Transverse colon (tissue), 4 donors: ENCODE measurements around the gene S100A10. TPM values are rescaled to one million over a fixed set of nuclear protein-coding genes. Genes with fewer than 3 reads are reported as not detected.

Experiments used
- DNase-seq: peaks from one replicate; pipeline ENCODE4 v3.0.0-alpha.2; 2019
- H3K27ac ChIP-seq, 4 donors: fragments of 200-600 bp; sonication (generic); 2 replicates each; pipeline ENCODE4 v1.5.1; 2016 to 2018; ENCODE audit warnings: inconsistent platforms in 4 of 4
- H3K27me3 ChIP-seq: fragments of 200-600 bp; sonication (generic); 2 replicates; pipeline ENCODE4 v1.5.1; 2017; ENCODE audit warnings: inconsistent platforms
- H3K36me3 ChIP-seq, 4 donors: fragments of 200-600 bp; sonication (generic); 2 replicates each; pipeline ENCODE4 v1.5.1; 2017 to 2019; ENCODE audit warnings: inconsistent platforms in 4 of 4
- H3K4me1 ChIP-seq, 4 donors: fragments of 200-600 bp; sonication (generic); 2 replicates each; pipeline ENCODE4 v1.5.1; 2017 to 2020; ENCODE audit warnings: inconsistent platforms in 4 of 4
- H3K4me3 ChIP-seq, 4 donors: fragments of 200-600 bp; sonication (generic); 1 replicate in 1 of 4; 2 replicates in 3 of 4; pipeline versions ENCODE4 v1.5.1 to v1.6.1; 2017 to 2019; ENCODE audit warnings: inconsistent platforms in 4 of 4
- H3K9me3 ChIP-seq, 2 donors: fragments of 200-600 bp; sonication (generic); 2 replicates each; pipeline ENCODE4 v1.5.1; 2017 to 2019; ENCODE audit warnings: inconsistent platforms in 2 of 2
- EP300 ChIP-seq: sonication (generic); formaldehyde crosslinking; IDR thresholded peaks from one replicate; pipeline ENCODE4 v1.6.1; 2017; ENCODE audit warnings: antibody characterized with exemption, low read depth
- POLR2A ChIP-seq: fragments of 450-650 bp; IDR thresholded peaks from one replicate; pipeline ENCODE4 v1.6.1; 2016; ENCODE audit warnings: antibody characterized with exemption, mild to moderate bottlenecking, moderate library complexity
- POLR2AphosphoS5 ChIP-seq, 3 donors: sonication (generic); formaldehyde crosslinking; IDR thresholded peaks; one replicate each; pipeline ENCODE4 v1.6.1; 2016; ENCODE audit warnings: antibody characterized with exemption in 3 of 3
- WGBS, 2 donors: methylation state at CpG; one replicate each; pipeline ENCODE4 v1.1.5; 2018; ENCODE audit warnings: low coverage in 1 of 2; 5-methylcytosine and 5-hydroxymethylcytosine counted together
- in situ Hi-C, 4 donors: fragments of 200-750 bp; cut with MboI; loops; one replicate each; pipeline versions ENCODE4 v1.15.0 to v1.15.1; 2017; ENCODE audit warnings: low sequenced_read_pairs in 3 of 4, low pct_ligation_motif_present in 1 of 4, low pct_unique_long_range_greater_than_20kb in 1 of 4
- intact Hi-C: fragments of 100-400 bp; cut with DNase I; formaldehyde crosslinking; loops from one replicate; pipeline ENCODE4 v1.15.1; 2023; ENCODE audit warnings: low total_unique reads
- total RNA-seq, 4 donors: library from RNA; depleted of rRNA; stranded (reverse); fragments of >200 nt; gene quantifications; one replicate each; pipeline ENCODE4 v1.1.0, GENCODE V29; 2016
- TF ChIP-seq, protein P1 (sequence below), 5 experiments: fragments of 200-600 bp in 3 of 5; fragments of 450-650 bp in 2 of 5; sonication (generic) in 3 of 5; IDR thresholded peaks; 1 replicate in 2 of 5; 2 replicates in 3 of 5; pipeline ENCODE4 v1.5.1; 2016 to 2017; ENCODE audit warnings: antibody characterized with exemption in 5 of 5, inconsistent platforms in 3 of 5, mild to moderate bottlenecking in 2 of 5, moderate library complexity in 1 of 5

The S100A10 gene
- total RNA-seq, 4 donors from 2014 or later = 59.1 to 289 (median 251) TPM

GRCh38 chr1:151968791-151969399, 24.8 kb downstream of the S100A10 start:
- DNase-seq = no peak
- H3K36me3 ChIP-seq = no peaks in the 10 kb centered on the region
- H3K9me3 ChIP-seq = no peaks in the 10 kb centered on the region
- TF ChIP-seq, protein P1, sequence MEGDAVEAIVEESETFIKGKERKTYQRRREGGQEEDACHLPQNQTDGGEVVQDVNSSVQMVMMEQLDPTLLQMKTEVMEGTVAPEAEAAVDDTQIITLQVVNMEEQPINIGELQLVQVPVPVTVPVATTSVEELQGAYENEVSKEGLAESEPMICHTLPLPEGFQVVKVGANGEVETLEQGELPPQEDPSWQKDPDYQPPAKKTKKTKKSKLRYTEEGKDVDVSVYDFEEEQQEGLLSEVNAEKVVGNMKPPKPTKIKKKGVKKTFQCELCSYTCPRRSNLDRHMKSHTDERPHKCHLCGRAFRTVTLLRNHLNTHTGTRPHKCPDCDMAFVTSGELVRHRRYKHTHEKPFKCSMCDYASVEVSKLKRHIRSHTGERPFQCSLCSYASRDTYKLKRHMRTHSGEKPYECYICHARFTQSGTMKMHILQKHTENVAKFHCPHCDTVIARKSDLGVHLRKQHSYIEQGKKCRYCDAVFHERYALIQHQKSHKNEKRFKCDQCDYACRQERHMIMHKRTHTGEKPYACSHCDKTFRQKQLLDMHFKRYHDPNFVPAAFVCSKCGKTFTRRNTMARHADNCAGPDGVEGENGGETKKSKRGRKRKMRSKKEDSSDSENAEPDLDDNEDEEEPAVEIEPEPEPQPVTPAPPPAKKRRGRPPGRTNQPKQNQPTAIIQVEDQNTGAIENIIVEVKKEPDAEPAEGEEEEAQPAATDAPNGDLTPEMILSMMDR (IDR thresholded peaks at IDR 0.05) = no peak
- TF ChIP-seq EP300 = no peak
- TF ChIP-seq POLR2A = no peak
- no peak for TF ChIP-seq POLR2AphosphoS5 (IDR thresholded peaks at IDR 0.05)
- no peaks in the 10 kb centered on the region for H3K27me3 ChIP-seq
- no peak overlapping the region for H3K4me3 ChIP-seq
- intact Hi-C loops = no loop called here
- H3K27ac ChIP-seq = no peak overlapping the region
- 73% methylated on average over 3 of the region's 3 CpGs; no CpG with 5 or more reads in 1 of the 2 donors for WGBS, 2 donors
- in situ Hi-C loops = no loop called here
- peaks cover 11 to 52% (median 40%) of the 10 kb centered on the region in 4 donors for H3K4me1 ChIP-seq

- in situ Hi-C loops = no loop called here
- Histone ChIP-seq H3K27ac (peak overlapping the region in 1 of 4 donors; percentile 14), H3K4me1 (peaks cover 4 to 51% (median 34%) of the 10 kb centered on the region in 4 donors), H3K9me3 (no peaks in the 10 kb centered on the region), H3K36me3 (no peaks in the 10 kb centered on the region), H3K4me3 (no peak overlapping the region), H3K27me3 (no peaks in the 10 kb centered on the region)
- intact Hi-C loops = no loop called here
- no peak for TF ChIP-seq POLR2A
- TF ChIP-seq, protein P1 (IDR thresholded peaks at IDR 0.05) = peak; percentile 58 to 79 (median 69)
- 44% methylated on average over 4 of the region's 4 CpGs; no CpG with 5 or more reads in 1 of the 2 donors for WGBS, 2 donors
- DNase-seq = peak; percentile 55
Measured at GRCh38 chr1:151968058-151968457, 25.6 kb downstream of the S100A10 start.

DNA sequence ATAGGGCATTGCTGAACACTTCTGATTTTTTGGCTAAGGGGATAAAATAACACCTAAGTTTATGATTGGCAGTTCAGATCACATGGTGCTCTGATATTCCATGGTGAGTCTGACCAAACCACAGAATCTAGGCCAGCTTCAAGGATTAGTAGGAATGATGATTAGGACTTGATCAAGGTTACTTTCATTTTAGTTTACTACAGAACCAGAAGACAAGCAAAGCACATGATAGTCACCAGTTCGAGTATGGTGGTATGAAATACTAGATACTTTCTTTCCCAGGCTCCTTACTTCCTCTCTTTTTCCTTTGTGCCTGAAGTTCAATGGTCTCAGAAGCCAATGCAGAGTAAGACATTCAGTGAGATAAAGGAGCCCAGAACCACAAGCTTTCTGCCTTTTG, 26.6 kb downstream of the S100A10 start:
- no peak for TF ChIP-seq POLR2AphosphoS5 (IDR thresholded peaks at IDR 0.05)
- no peak for TF ChIP-seq POLR2A
- TF ChIP-seq, protein P1 (IDR thresholded peaks at IDR 0.05) = no peak
- no peaks in the 10 kb centered on the region for H3K9me3 ChIP-seq
- WGBS, 2 donors = 50 to 83% methylated on average over 1 of the region's 1 CpG
- no peak for DNase-seq
- no peak overlapping the region for H3K27ac ChIP-seq
- H3K4me1 ChIP-seq = peaks cover 0 to 48% (median 25%) of the 10 kb centered on the region in 4 donors
- H3K27me3 ChIP-seq = no peaks in the 10 kb centered on the region
- in situ Hi-C loops (no loop called here), intact Hi-C loops (no loop called here)
- no peaks in the 10 kb centered on the region for H3K36me3 ChIP-seq
- H3K4me3 ChIP-seq = no peak overlapping the region

GRCh38 chr1:151966061-151966460, 27.6 kb downstream of the S100A10 start:
- Histone ChIP-seq H3K27ac (no peak overlapping the region), H3K4me1 (peaks cover 0 to 56% (median 30%) of the 10 kb centered on the region in 4 donors), H3K36me3 (no peaks in the 10 kb centered on the region), H3K27me3 (no peaks in the 10 kb centered on the region), H3K4me3 (no peak overlapping the region), H3K9me3 (no peaks in the 10 kb centered on the region)
- TF ChIP-seq POLR2A (no peak), POLR2AphosphoS5 (IDR thresholded peaks at IDR 0.05) (no peak), EP300 (no peak)
- TF ChIP-seq, protein P1 (IDR thresholded peaks at IDR 0.05) = no peak
- in situ Hi-C loops = no loop called here
- no peak for DNase-seq
- intact Hi-C loops = no loop called here
